Bronchial epithelial cell (primary cell): ENCODE results near the gene TLE7. TPM values are rescaled to one million over a fixed set of nuclear protein-coding genes. Genes with fewer than 3 reads are reported as not detected.

Source experiments
- DNase-seq: peaks from one replicate; pipeline ENCODE4 v3.0.0-alpha.2; 2010; ENCODE audit warnings: low read depth
- FAIRE-seq: peaks from 2 replicates; lab custom pipeline; 2011; peaks lifted over from hg19 to GRCh38; lab: Jason Lieb, UNC
- H3K27me3 ChIP-seq: 2 replicates; pipeline ENCODE4 v1.5.1; 2011; ENCODE audit warnings: low read length; ENCODE audit not compliant: control insufficient read depth, insufficient read depth
- H3K36me3 ChIP-seq: 2 replicates; pipeline ENCODE4 v1.5.1; 2011; ENCODE audit warnings: low read length; ENCODE audit not compliant: control insufficient read depth, insufficient read depth
- H3K4me3 ChIP-seq: 2 replicates; pipeline ENCODE4 v1.5.1; 2011; ENCODE audit warnings: mild to moderate bottlenecking, low read depth, low read length, control low read depth
- total RNA-seq: library from RNA; depleted of rRNA; stranded (reverse); fragments of >200 nt; gene quantifications from 2 replicates; pipeline ENCODE4 v1.2.1, GENCODE V29; 2014
- TF ChIP-seq, protein P1 (sequence below): IDR thresholded peaks from 2 replicates; pipeline ENCODE4 v1.5.1; 2011; ENCODE audit warnings: mild to moderate bottlenecking, moderate library complexity, low read length, control low read depth, inconsistent platforms; ENCODE audit not compliant: insufficient read depth, severe bottlenecking

The TLE7 gene
- total RNA-seq, 1 donor from 2014 or later: not detected

DNA sequence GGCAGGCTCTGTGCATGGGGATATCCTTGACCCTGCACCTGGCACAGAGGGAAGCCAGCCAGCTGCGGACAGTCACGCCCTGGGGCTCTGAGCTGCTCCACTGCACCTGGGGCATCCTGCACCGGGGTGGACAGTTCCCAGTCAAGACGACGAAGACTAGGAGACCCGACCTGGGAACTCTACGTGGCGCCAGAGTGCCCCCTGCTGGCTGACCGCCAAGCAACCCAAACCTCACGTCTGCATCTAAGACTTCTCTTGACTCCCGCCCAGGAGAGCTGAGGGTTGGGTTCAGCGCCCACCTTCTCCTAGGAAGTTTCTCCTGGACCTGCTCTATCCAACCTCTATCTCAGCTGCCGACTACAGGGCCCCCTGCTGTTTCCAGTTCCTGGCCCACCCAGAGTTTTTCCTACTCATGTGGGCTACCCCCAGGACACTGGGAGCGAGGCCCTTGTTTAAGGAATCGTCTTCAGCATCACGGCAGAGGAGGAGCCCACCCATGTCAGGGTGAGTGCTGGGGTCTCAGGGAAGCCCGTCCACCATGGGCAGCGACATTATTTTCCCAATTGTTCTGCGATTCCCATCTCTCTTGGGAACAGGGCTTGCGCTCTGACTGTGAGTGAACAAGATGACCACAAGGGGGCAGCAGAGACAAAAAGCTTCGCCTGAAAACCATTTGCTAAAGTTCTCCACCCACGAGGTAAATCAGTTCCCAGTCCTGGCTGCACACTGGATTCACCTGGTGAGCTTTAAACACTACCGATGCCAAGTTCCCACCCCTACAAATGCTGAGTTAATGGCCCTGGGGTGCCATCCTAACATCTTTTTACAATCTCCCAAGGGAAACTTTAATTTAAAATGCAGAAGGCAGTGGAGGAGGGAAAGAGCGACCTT lies 29.3 kb downstream of the TLE7 start:
- peak; percentile 58 for FAIRE-seq
- TF ChIP-seq, protein P1, sequence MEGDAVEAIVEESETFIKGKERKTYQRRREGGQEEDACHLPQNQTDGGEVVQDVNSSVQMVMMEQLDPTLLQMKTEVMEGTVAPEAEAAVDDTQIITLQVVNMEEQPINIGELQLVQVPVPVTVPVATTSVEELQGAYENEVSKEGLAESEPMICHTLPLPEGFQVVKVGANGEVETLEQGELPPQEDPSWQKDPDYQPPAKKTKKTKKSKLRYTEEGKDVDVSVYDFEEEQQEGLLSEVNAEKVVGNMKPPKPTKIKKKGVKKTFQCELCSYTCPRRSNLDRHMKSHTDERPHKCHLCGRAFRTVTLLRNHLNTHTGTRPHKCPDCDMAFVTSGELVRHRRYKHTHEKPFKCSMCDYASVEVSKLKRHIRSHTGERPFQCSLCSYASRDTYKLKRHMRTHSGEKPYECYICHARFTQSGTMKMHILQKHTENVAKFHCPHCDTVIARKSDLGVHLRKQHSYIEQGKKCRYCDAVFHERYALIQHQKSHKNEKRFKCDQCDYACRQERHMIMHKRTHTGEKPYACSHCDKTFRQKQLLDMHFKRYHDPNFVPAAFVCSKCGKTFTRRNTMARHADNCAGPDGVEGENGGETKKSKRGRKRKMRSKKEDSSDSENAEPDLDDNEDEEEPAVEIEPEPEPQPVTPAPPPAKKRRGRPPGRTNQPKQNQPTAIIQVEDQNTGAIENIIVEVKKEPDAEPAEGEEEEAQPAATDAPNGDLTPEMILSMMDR: peak; percentile 90
- peak; percentile 49 for DNase-seq
- no peak overlapping the region for H3K4me3 ChIP-seq
- no peaks in the 10 kb centered on the region for H3K27me3 ChIP-seq
- H3K36me3 ChIP-seq: no peaks in the 10 kb centered on the region

GRCh38 chr16:71410146-71410545 lies 31.7 kb downstream of the TLE7 start:
- FAIRE-seq (no peak), DNase-seq (no peak)
- Histone ChIP-seq H3K27me3 (no peaks in the 10 kb centered on the region), H3K4me3 (no peak overlapping the region), H3K36me3 (no peaks in the 10 kb centered on the region)
- TF ChIP-seq, protein P1: no peak

GRCh38 chr16:71409011-71409775 lies 32.7 kb downstream of the TLE7 start:
- FAIRE-seq (no peak), DNase-seq (no peak)
- TF ChIP-seq, protein P1: no peak
- no peaks in the 10 kb centered on the region for H3K36me3 ChIP-seq
- no peak overlapping the region for H3K4me3 ChIP-seq
- H3K27me3 ChIP-seq: no peaks in the 10 kb centered on the region

GRCh38 chr16:71408536-71408935 lies 33.3 kb downstream of the TLE7 start:
- no peaks in the 10 kb centered on the region for H3K36me3 ChIP-seq
- FAIRE-seq (no peak), DNase-seq (no peak)
- no peaks in the 10 kb centered on the region for H3K27me3 ChIP-seq
- TF ChIP-seq, protein P1: no peak
- H3K4me3 ChIP-seq: no peak overlapping the region

- FAIRE-seq: no peak
These were observed 34.1 kb downstream of the TLE7 start for GRCh38 chr16:71407731-71408130.

More at GRCh38 chr16:71407731-71408130, 34.1 kb downstream of the TLE7 start:
- TF ChIP-seq, protein P1: no peak
- no peaks in the 10 kb centered on the region for H3K27me3 ChIP-seq
- H3K4me3 ChIP-seq: no peak overlapping the region
- H3K36me3 ChIP-seq: no peaks in the 10 kb centered on the region
- DNase-seq: no peak
